ENCODE data around the gene PAX2.

PAX2 gene

DNA sequence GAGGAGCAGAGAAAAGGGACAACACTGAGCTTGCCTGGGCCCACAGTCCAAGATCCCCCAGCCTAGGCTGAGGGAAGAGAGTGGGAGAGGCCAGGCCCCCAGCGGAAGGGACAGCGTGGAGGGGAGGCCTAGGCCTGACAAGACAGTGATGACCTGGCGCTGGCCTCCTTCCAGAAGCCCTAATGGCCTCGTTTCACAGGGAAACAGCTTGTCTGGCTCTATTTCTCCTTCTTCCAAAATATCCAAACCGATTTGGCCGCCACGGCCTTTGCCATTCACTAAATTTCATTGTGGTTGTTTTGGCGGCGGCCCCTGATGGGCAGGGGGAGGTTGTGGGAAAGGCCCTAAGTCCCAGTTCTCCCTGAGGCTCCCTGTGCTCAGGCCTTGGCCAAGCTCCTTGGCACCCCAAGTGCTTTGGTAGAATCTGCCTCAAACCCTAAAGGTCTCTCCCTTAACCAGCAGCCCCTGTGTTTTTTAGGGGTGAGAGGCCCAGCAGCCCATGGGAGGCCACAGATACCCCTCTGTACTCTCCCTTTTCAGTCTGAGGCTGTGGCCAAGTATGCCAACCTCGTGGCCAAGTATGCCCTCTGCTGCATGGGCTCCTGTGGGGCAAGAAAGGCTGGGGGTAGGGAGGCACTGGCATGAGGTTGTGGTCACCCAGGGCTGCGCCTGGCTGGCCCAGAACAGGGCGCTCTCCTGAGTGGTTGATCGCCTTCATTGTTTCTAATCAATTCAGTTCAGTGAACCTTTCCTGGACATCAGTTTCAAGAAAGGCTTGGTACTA, 37.3 kb downstream of the PAX2 start:
- H3K4me3 ChIP-seq (ENCODE audit: low read depth, low read length), result no peak overlapping the region

- H3K4me3 ChIP-seq (ENCODE audit: low read depth, low read length), result no peak overlapping the region
Observed at GRCh38 chr10:100784126-100784525, 38.7 kb downstream of the PAX2 start.

DNA sequence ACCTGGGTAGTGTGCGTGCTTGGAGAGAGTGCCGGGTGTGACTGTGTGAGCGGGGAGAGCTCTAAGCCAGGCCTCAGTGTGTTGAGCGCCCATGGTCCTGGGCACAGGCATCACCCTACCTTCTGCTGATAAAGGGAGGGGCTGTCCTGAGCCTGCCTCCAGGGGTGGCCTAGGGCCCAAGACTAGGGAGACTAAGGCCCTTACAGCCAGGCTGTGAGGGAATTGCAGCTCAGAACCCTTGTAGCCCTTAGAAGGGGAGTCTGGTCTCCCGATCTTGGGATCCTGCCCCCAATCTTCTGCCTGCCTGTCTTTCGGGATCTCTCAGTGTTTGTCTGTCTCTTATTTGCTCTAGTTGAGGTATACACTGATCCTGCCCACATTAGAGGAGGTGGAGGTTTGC, 41.2 kb downstream of the PAX2 start:
- no peak overlapping the region for H3K4me3 ChIP-seq (ENCODE audit: low read depth, low read length)

- H3K4me3 ChIP-seq (ENCODE audit: low read depth, low read length), result no peak overlapping the region
Observed at GRCh38 chr10:100788002-100788903, 42.9 kb downstream of the PAX2 start.

- H3K4me3 ChIP-seq (ENCODE audit: low read depth, low read length), result no peak overlapping the region
Observed at GRCh38 chr10:100790761-100791208, 45.4 kb downstream of the PAX2 start.

DNA sequence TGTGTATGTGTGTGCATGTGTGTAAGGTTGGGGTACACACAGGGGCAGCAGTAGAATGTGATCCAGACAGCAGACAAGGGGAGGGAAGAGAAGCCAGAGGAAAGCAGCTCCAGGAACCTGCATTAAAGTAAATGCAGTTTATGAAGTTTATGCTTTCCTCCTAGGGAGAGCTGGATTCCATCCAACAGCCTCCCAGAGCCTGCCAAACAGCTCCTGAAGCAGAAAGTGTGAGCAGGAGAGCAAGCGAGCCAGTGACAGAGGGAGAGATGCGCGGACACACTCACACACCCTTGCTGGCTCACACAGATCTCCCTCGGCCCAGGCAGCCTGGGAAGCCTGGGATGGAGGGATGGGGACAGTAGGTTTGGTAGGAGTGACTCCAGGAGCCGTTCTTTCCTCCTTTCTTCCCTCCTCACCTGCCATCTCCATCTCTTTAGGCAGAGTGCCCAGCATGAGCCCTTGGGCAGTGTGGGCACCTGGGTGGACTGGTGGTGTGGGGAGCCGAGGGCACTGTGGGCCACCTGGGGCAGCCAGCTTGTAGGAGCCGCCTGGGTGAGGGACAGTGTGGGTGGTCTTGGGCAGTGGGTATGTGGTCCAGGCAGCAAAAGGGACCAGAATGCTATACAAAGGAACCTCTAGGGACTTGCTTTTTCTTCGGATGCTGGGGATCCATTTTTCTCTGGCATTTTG, 46.1 kb downstream of the PAX2 start:
- H3K4me3 ChIP-seq (ENCODE audit: low read depth, low read length), result no peak overlapping the region

DNA sequence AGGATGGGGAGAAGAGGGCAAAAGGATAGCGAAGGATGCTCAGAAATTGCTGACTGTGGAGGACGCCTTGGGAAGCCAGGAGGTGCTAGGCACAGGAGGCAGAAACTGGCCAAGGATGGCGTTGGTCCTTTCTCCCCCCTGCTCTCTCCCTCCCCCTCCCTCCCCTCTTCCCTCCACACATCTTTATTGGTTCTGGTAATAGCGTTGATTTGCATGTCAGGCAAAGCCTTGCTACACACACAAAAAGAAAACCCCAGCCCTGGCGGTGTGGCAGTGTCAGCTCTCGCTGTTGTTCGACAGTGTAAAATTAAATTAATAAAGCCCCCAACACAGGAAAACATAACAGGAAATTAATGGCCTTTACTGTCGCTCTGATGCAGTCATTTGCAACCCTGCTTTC, 47.2 kb downstream of the PAX2 start:
- H3K4me3 ChIP-seq (ENCODE audit: low read depth, low read length), result no peak overlapping the region

DNA sequence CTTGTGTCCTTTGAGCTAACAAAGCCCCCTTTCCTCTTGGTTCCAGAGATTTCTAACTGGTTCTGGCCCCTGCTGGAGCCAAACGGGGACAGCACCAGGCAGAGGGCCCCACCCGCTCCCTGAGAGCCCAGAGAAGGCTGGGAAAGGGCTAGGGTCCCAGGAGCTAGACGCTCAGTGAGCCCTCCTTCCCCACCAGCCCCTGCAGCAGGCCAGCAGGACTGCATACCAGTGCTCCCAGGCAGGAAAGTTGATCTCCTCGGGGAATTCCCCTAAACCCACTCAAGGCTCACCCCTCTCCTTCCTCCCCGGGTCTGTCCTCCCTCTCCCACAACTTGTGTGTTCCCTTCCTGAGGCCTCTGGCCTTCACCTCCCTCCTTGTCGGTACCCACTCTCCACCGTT, 47.7 kb downstream of the PAX2 start:
- H3K4me3 ChIP-seq (ENCODE audit: low read depth, low read length), result no peak overlapping the region

- no peak overlapping the region for H3K4me3 ChIP-seq (ENCODE audit: low read depth, low read length)
Observed at GRCh38 chr10:100799881-100800280, 54.5 kb downstream of the PAX2 start.

DNA sequence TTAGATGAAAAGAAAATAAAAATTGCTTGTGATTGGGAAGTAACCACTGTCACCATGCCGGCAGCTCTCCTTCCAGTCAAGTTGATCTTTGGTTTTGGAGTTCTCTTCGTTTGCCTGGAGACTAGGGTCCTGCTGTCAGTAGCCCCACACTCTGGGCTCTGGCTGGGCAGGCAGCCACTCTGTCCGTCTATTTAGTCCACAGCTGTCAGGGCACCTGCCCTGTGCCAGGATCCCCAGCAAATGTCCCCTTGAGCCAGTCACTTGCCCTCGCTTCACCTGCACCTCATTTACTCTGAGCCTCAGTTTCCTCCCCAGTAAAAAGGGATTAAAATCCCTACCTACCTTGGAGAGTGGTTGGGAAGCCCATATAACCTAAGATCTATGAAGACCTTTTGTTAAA, 55.5 kb downstream of the PAX2 start:
- no peak overlapping the region for H3K4me3 ChIP-seq (ENCODE audit: low read depth, low read length)

DNA sequence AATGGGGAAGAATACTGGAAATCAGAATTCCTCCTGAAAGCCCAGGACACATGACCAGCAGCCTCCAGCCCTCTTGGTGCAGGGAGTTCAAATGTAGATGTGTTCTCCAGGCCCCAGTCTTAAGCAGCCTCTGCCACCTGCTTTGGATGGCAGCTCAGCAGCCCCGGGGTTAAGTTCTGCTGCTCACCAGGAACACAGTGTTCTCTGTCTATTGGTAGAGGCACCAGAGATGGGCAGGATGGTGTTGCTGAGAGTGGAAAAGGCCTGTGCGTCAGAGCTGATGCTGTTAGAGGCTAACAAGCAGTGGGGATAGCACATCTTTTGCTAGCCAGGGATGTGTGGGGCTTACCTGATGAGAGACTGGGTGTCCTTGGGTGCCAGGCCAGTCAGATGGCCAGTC, 56.8 kb downstream of the PAX2 start:
- H3K4me3 ChIP-seq (ENCODE audit: low read depth, low read length), result no peak overlapping the region

- H3K4me3 ChIP-seq (ENCODE audit: low read depth, low read length), result no peak overlapping the region
Observed at GRCh38 chr10:100802607-100803006, 57.2 kb downstream of the PAX2 start.

GRCh38 chr10:100803492-100803891, 58.1 kb downstream of the PAX2 start:
- H3K4me3 ChIP-seq (ENCODE audit: low read depth, low read length), result no peak overlapping the region

DNA sequence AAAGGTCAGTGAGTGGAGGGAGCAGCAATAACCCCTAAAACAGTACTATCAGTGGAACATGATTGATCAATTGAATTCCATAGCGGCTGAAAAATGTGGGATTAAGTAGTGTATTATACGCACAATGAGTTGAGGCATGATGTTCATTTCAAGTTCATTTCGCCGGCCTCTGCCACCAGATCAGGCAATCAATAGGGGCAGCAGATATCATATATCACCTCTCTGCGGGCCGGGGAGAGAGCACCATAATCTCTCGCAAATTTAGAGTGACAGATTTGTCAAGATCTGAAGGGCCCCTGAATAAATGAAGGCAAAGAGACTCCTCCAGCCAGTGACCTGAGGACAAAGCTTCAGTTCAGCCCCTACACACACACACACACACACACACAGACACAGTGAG, 58.5 kb downstream of the PAX2 start:
- no peak overlapping the region for H3K4me3 ChIP-seq (ENCODE audit: low read depth, low read length)

GRCh38 chr10:100805543-100806355, 60.4 kb downstream of the PAX2 start:
- no peak overlapping the region for H3K4me3 ChIP-seq (ENCODE audit: low read depth, low read length)

DNA sequence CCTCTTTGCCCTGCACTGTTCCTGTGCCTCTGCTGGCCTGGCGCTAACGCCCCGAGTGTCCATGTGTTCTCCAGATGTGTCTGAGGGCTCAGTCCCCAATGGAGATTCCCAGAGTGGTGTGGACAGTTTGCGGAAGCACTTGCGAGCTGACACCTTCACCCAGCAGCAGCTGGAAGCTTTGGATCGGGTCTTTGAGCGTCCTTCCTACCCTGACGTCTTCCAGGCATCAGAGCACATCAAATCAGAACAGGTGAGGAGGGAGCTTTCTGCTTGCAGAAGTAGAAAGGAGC, 60.9 kb downstream of the PAX2 start:
- H3K4me3 ChIP-seq (ENCODE audit: low read depth, low read length), result no peak overlapping the region

DNA sequence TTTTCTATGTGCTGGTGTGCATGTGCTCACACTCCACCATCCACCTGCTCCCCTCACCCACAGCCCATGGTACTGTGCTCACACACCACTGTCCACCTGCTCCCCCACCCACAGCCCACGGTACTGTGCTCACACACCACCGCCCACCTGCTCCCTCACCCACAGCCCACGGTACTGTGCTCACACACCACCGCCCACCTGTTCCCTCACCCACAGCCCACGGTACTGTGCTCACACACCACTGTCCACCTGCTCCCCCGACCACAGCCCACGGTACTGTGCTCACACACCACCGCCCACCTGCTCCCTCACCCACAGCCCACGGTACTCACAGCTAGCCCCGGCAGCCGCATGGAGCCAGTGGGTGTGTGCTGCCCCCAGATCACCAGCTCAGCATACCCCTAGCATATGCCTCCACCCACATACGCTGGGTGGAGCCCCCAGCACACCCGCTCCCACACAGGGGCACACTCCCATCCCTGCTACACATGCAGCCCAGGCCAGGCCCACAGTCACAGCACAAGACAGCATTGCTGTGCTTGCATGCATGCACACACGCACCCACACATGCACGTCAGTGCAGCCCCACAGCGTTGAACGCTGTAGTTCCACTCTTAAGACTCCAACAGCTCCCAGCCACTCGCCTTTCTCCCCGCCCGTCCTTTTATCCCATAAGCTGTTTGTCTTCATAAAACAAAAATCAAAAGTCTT, 62.0 kb downstream of the PAX2 start:
- no peak overlapping the region for H3K4me3 ChIP-seq (ENCODE audit: low read depth, low read length)

DNA sequence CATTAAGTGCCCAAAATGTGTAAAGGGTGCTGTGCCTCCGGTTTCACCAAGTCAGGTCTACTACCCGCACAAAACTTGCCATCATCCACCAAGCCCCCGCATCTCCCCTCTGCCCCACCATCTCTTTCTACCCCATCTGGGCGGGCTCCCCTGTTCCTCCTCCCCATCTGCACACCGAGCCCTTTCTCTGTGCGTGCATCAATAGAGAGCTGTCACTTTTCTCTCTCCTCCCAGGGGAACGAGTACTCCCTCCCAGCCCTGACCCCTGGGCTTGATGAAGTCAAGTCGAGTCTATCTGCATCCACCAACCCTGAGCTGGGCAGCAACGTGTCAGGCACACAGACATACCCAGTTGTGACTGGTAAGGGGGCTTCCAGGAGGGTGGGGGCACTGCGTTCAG, 63.5 kb downstream of the PAX2 start:
- H3K4me3 ChIP-seq (ENCODE audit: low read depth, low read length), result no peak overlapping the region

DNA sequence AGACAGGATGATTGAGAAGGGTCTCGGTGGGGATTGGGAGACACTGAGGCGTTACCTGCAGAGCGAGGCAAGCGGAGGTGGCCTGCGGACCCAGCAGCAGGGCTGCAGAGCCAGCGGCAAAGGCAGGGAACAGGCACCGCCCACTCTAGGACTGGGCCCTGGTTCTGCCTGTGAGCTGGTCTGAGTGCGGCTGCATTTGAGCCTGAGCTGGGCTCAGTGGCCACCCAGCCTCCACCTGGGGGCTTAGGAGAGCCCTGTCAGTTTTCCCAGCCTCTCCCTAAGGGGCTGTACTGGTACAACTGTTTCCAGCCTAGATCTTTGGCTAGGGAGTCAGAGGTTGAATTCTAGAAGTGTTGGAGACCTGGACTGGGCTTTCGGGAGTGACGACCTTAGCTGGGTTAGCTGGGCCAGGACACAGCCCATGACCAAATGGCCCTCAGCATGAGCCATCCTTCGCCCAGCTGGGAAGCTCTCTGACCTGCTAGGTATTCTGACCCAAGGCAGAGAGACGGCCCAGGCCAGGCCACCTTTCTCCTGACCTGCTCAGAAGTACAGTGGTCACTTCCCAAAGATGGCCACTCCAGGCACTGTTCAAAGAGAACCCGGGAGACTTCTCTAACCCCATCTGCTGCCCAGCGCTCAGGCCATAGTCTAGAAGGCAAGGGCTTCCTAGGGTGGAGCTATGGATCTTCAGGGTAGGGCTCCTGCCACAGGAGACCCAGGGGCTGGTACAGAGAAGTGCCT, 64.9 kb downstream of the PAX2 start:
- H3K4me3 ChIP-seq (ENCODE audit: low read depth, low read length), result no peak overlapping the region

DNA sequence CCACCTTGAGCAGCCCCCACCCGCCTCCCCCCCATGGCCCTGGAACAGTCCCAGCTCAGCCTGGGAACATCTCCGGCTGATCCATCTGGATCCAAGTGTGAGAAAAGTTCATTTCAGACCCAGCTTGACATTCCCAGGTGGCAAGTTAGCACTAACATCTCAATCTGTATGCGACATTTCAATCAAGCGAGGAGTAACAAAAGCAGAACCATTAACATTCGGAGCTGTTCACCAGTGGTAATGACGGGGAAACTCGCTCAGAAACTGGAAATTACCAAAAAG, 65.4 kb downstream of the PAX2 start:
- no peak overlapping the region for H3K4me3 ChIP-seq (ENCODE audit: low read depth, low read length)

All from iPS-11a (cell line).